Vagina (tissue), 2 donors: ENCODE measurements around the gene MAN1C1. TPM values are rescaled to one million over a fixed set of nuclear protein-coding genes. Genes with fewer than 3 reads are reported as not detected.

Experiments
- DNase-seq, 2 donors: peaks; one replicate each; pipeline ENCODE4 v3.0.0-alpha.2; 2017; ENCODE audit errors: extremely low spot score in 2 of 2
- H3K27ac ChIP-seq: fragments of 200-600 bp; sonication (generic); one replicate; pipeline ENCODE4 v1.5.1; 2019
- H3K27me3 ChIP-seq: fragments of 200-600 bp; sonication (generic); one replicate; pipeline ENCODE4 v1.5.1; 2019
- H3K36me3 ChIP-seq, 2 donors: fragments of 200-600 bp; sonication (generic); one replicate each; pipeline ENCODE4 v1.5.1; 2017 to 2019
- H3K4me1 ChIP-seq: fragments of 200-600 bp; sonication (generic); one replicate; pipeline ENCODE4 v1.5.1; 2019
- H3K4me3 ChIP-seq, 2 donors: fragments of 200-600 bp; sonication (generic); 1 replicate in 1 of 2; 2 replicates in 1 of 2; pipeline ENCODE4 v1.5.1; 2016 to 2019
- H3K9me3 ChIP-seq: fragments of 200-600 bp; sonication (generic); one replicate; pipeline ENCODE4 v1.5.1; 2019
- POLR2A ChIP-seq, 2 donors: fragments of 450-650 bp; IDR thresholded peaks; one replicate each; pipeline ENCODE4 v1.6.1; 2017; ENCODE audit warnings: antibody characterized with exemption in 2 of 2, mild to moderate bottlenecking in 2 of 2, moderate library complexity in 2 of 2
- POLR2AphosphoS5 ChIP-seq, 2 donors: sonication (generic); formaldehyde crosslinking; IDR thresholded peaks; one replicate each; pipeline ENCODE4 v1.9.0; 2017; ENCODE audit warnings: antibody characterized with exemption in 2 of 2, mild to moderate bottlenecking in 2 of 2, low read depth in 1 of 2; ENCODE audit not compliant: insufficient read depth in 1 of 2
- intact Hi-C: fragments of 100-400 bp; cut with DNase I; formaldehyde crosslinking; loops from one replicate; pipeline ENCODE4 v1.15.1; 2023
- total RNA-seq: library from RNA; depleted of rRNA; stranded (reverse); fragments of >200 nt; gene quantifications from one replicate; pipeline ENCODE4 v1.2.3, GENCODE V29; 2016
- TF ChIP-seq, protein P1 (sequence below), 3 experiments: fragments of 450-650 bp in 2 of 3; fragments of 200-600 bp in 1 of 3; sonication (generic) in 1 of 3; IDR thresholded peaks; one replicate each; pipeline ENCODE4 v1.5.1; 2017 to 2019; ENCODE audit warnings: antibody characterized with exemption in 3 of 3, mild to moderate bottlenecking in 2 of 3, moderate library complexity in 2 of 3

MAN1C1 gene
- total RNA-seq, 1 donor from 2014 or later = 31.4 TPM

GRCh38 chr1:25657121-25657882 lies 40.7 kb downstream of the MAN1C1 start:
- Histone ChIP-seq H3K4me1 (peaks cover 39% of the 10 kb centered on the region), H3K36me3 (no peaks in the 10 kb centered on the region), H3K27me3 (no peaks in the 10 kb centered on the region), H3K4me3 (no peak overlapping the region), H3K9me3 (no peaks in the 10 kb centered on the region), H3K27ac (no peak overlapping the region)
- intact Hi-C loops = no loop called here
- no peak for TF ChIP-seq POLR2AphosphoS5 (IDR thresholded peaks at IDR 0.05; ENCODE audit: insufficient read depth in 1 of 2, low read depth in 1 of 2)
- TF ChIP-seq POLR2A (IDR thresholded peaks at IDR 0.05) = no peak
- TF ChIP-seq, protein P1, sequence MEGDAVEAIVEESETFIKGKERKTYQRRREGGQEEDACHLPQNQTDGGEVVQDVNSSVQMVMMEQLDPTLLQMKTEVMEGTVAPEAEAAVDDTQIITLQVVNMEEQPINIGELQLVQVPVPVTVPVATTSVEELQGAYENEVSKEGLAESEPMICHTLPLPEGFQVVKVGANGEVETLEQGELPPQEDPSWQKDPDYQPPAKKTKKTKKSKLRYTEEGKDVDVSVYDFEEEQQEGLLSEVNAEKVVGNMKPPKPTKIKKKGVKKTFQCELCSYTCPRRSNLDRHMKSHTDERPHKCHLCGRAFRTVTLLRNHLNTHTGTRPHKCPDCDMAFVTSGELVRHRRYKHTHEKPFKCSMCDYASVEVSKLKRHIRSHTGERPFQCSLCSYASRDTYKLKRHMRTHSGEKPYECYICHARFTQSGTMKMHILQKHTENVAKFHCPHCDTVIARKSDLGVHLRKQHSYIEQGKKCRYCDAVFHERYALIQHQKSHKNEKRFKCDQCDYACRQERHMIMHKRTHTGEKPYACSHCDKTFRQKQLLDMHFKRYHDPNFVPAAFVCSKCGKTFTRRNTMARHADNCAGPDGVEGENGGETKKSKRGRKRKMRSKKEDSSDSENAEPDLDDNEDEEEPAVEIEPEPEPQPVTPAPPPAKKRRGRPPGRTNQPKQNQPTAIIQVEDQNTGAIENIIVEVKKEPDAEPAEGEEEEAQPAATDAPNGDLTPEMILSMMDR (IDR thresholded peaks at IDR 0.05) = no peak
- peak in 1 of 2 donors; percentile 65 for DNase-seq

DNA sequence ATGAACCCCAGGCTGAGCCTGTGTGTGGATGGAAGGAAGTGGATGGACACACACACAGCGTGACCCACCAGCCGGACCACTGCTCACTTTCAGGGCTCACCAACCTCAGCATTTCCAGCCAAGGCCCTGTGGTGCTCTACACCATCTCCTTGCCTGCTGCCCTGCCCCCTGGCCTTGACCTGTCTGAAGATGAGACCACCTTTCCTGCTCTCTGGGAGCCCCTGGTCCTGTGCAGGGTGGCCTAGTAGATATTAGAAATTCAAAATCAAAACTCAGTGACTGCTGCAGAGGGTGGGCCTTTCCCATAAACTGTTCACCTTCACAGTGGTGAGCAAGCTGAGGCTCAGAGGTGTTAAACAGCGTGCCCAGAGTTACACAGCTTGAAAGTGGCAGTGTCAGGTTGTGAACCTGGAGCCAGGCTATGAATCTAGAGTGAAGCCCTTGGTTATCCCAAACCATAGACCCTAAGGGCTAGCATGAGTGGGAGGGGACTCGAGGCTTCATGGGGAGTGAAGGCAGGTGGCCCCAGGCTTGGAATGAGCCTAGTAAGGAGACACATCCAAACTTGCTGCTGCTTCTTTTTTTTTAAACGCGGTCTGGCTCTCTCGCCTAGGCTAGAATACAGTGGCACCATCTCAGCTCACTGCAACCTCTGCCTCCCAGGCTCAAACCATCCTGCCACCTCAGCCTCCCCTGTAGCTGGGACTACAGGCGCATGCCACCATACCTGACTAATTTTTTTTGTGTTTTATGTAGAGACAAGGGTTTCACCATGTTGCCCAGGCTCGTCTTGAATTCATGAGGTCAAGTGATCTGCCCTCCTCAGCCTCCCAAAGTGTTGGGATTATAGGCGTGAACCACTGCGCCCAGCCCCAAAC lies 41.5 kb downstream of the MAN1C1 start:
- H3K4me1 ChIP-seq = peaks cover 35% of the 10 kb centered on the region
- peak in 1 of 2 donors; percentile 56 for DNase-seq
- TF ChIP-seq, protein P1 (IDR thresholded peaks at IDR 0.05) = no peak
- TF ChIP-seq POLR2A (IDR thresholded peaks at IDR 0.05) (no peak), POLR2AphosphoS5 (IDR thresholded peaks at IDR 0.05; ENCODE audit: insufficient read depth in 1 of 2, low read depth in 1 of 2) (no peak)
- no peaks in the 10 kb centered on the region for H3K36me3 ChIP-seq
- no peaks in the 10 kb centered on the region for H3K9me3 ChIP-seq
- no peak overlapping the region for H3K27ac ChIP-seq
- H3K4me3 ChIP-seq = no peak overlapping the region
- intact Hi-C loops = no loop called here
- no peaks in the 10 kb centered on the region for H3K27me3 ChIP-seq

DNA sequence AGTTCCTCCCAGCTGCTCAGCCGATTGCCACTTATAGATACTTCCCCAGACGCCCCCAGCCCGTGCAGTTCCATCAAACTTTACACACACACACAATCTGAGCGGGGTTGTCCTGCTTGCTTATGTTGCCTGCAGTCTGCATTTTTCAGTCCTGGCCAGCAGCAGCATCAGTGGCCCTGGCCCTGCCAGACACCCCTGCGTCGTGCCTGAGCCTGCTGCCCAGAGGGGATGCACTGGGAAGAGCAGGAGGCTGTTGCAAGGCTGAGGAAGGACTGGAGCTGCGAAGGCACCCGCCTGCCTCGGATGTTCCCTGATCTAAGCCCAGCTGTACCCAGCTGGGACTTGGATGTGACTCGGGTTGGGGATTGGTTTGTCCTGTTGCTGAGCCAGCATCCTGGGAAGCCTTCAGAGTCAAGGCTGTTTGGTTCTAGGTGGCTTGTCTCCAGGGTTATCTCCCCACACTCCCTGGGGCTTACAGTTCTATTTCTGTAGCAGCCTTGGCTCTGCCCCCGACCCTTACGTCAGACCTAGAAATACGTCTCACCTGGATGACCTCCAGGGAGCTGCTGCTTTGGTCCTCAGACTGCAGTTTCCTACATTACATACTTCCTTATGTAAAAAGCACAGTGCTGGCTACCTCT lies 42.3 kb downstream of the MAN1C1 start:
- Histone ChIP-seq H3K27ac (no peak overlapping the region), H3K36me3 (no peaks in the 10 kb centered on the region), H3K4me3 (no peak overlapping the region), H3K9me3 (no peaks in the 10 kb centered on the region), H3K4me1 (peaks cover 35% of the 10 kb centered on the region), H3K27me3 (no peaks in the 10 kb centered on the region)
- DNase-seq = peak in 1 of 2 donors; percentile 84
- intact Hi-C loops = no loop called here
- no peak for TF ChIP-seq POLR2AphosphoS5 (IDR thresholded peaks at IDR 0.05; ENCODE audit: insufficient read depth in 1 of 2, low read depth in 1 of 2)
- TF ChIP-seq, protein P1 (IDR thresholded peaks at IDR 0.05) = no peak

DNA sequence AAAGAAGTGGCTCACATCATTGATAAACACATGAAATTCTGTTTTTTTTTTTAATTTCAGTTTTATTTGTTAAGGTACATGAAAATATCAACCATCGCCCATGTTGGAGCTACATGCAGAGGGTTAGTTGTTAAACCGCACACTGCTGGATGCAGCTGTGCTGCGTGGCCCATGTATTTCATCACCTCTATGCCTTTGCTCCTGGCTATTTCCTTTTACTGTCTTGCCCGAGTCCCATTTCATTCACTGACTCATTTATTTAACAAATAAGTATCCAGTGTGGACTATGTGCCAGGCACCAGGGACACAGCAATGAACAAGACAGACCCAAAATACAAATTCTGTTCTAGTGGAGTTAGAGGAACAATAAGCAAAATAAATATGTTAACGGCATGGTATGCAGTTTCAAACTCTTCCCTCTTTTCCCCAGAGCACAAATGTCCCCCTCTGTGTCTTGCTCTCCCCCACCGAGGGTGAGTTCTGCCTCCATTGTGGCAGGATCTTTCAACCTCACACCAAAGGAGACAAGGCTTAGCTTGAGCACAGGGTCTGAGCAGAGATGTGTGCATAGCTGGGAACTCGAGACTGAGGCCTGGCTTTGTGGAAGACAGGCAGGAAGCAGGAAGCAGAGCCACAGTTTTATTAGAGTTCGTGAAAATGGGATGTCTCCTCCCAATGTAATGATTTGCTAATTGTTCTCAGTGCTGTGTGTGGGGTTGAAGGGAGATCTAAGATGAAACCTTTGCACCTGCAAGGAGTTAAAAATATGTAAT lies 44.6 kb downstream of the MAN1C1 start:
- DNase-seq = peak in 1 of 2 donors; percentile 14
- no peaks in the 10 kb centered on the region for H3K36me3 ChIP-seq
- TF ChIP-seq POLR2A (IDR thresholded peaks at IDR 0.05) (no peak), POLR2AphosphoS5 (IDR thresholded peaks at IDR 0.05; ENCODE audit: insufficient read depth in 1 of 2, low read depth in 1 of 2) (no peak)
- TF ChIP-seq, protein P1 (IDR thresholded peaks at IDR 0.05) = no peak
- H3K27ac ChIP-seq = no peak overlapping the region
- no peaks in the 10 kb centered on the region for H3K9me3 ChIP-seq
- intact Hi-C loops = no loop called here
- no peak overlapping the region for H3K4me3 ChIP-seq
- H3K4me1 ChIP-seq = peaks cover 35% of the 10 kb centered on the region
- no peaks in the 10 kb centered on the region for H3K27me3 ChIP-seq
